ENCODE results near the gene KDM5C.
"Not testable (repeated sequence)": the region's sequence is repeated elsewhere in the genome, so short reads cannot be mapped to it uniquely, and the experiment has no call there.

KDM5C gene

DNA sequence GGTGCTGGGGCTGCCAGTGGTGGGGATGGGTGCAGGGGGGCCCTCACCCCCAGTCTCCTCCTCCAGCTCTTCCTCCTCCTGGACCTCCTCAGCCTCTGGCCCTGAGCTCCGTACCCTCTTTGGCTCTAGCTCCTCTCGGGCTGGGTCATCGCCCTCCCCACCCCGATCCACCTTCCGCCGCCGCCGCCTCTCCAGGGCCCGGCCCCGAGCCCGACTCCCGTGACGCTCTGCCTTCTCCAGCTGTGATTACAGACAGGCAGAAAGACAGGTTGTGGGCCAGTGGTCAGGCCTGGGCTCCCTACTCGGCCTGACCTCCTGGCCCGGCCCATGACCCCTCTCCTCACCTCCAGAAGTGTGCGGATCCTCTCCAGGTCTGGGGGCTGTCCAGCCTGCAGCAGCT lies 31.9 kb downstream of the KDM5C start:
- H3K9me3 ChIP-seq (ENCODE audit: control insufficient read depth, insufficient read depth, low read length) = no peaks in the 10 kb centered on the region
- H3K36me3 ChIP-seq (ENCODE audit: control insufficient read depth, insufficient read depth, low read length) = peaks cover 57% of the 10 kb centered on the region
- no peak overlapping the region for H3K9ac ChIP-seq (ENCODE audit: low read depth, low read length)
- no peaks in the 10 kb centered on the region for H3K27me3 ChIP-seq (ENCODE audit: control insufficient read depth, insufficient read depth, low read length)
- H3K27ac ChIP-seq (ENCODE audit: low read depth, low read length) = no peak overlapping the region
- no peaks in the 10 kb centered on the region for H3K4me1 ChIP-seq (ENCODE audit: control insufficient read depth, insufficient read depth, low read length)
- no peak overlapping the region for H3K4me3 ChIP-seq (ENCODE audit: low read depth, low read length)

DNA sequence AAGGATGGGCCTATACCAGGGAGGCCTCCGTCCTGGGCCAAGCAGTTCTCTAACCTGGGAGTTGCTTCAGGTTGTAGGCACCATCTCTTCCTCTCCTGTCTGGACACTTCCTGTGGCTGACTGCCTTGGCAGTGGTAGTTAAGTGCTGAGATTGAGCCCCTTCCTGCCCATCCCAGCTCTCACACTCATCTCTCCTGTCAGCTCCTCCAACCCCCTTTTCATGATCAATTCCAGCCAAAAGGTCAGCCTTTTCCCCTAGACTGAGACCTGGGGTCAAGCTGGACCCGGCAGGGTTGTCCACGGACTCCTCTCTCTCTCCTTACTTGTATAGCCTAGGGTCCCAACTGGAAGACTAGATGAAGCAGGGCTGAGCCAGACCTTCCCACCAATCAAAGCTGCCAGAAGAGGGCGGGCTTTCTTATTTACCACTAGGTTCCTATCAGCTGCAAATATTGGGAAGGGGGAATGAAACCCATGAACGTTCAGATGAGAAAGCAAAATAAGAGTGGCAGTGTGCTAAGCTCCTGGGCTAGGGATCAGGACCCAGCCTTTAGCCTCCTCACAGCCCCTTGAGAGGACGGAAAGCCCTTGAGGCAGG lies 34.5 kb downstream of the KDM5C start:
- H3K9me3 ChIP-seq (ENCODE audit: control insufficient read depth, insufficient read depth, low read length) = no peaks in the 10 kb centered on the region; the same call in 1 of the 2 replicates
- H3K27me3 ChIP-seq (ENCODE audit: control insufficient read depth, insufficient read depth, low read length) = no peaks in the 10 kb centered on the region
- H3K27ac ChIP-seq (ENCODE audit: low read depth, low read length) = no peak overlapping the region
- peaks cover 31% of the 10 kb centered on the region for H3K36me3 ChIP-seq (ENCODE audit: control insufficient read depth, insufficient read depth, low read length)
- no peak overlapping the region for H3K9ac ChIP-seq (ENCODE audit: low read depth, low read length)
- H3K4me3 ChIP-seq (ENCODE audit: low read depth, low read length) = no peak overlapping the region
- no peaks in the 10 kb centered on the region for H3K4me1 ChIP-seq (ENCODE audit: control insufficient read depth, insufficient read depth, low read length)

DNA sequence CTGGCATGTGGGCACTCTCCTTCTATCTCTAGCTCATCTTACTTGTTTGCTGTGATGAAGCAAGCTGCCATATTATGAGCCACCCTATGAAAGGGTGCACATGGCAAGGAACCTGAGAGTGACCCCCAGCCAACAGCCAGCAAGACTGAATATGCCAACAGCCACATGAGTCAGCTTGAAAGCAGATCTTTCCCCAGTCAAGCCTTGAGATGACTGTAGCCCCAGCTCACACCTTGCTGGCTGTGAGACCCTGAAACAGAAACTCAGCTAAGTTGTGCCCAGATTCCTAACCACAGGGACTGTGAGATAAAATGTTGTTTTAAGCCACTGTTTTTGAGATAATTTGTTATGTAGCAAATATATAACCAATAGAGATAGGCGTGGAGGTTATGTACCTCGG lies 36.2 kb downstream of the KDM5C start:
- H3K4me1 ChIP-seq (ENCODE audit: control insufficient read depth, insufficient read depth, low read length) = no peaks in the 10 kb centered on the region
- no peak overlapping the region for H3K9ac ChIP-seq (ENCODE audit: low read depth, low read length)
- no peak overlapping the region for H3K27ac ChIP-seq (ENCODE audit: low read depth, low read length)
- H3K4me3 ChIP-seq (ENCODE audit: low read depth, low read length) = no peak overlapping the region
- no peaks in the 10 kb centered on the region for H3K27me3 ChIP-seq (ENCODE audit: control insufficient read depth, insufficient read depth, low read length)
- H3K9me3 ChIP-seq (ENCODE audit: control insufficient read depth, insufficient read depth, low read length) = no peaks in the 10 kb centered on the region; the same call in 1 of the 2 replicates
- H3K36me3 ChIP-seq (ENCODE audit: control insufficient read depth, insufficient read depth, low read length) = peaks cover 14% of the 10 kb centered on the region

DNA sequence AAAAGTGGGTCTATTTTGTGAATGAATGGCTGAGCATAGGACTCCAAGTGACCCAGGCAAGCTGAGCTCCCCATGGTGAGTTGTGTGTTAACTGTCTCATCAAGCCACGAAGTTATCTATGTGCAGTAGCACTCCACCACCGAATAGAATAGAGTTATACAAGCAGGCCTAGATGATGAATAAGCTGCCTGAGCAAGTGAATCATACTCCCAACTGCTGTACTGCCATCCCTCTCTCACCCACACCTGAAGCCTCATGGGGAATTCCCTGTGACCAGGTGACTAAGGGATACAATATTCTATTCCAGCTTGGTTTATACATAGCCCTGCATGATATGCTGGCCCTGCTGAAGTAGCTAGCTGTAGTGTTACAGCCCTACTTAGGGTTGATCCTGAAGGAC lies 38.7 kb downstream of the KDM5C start:
- Histone ChIP-seq H3K9ac (ENCODE audit: low read depth, low read length) (no peak overlapping the region), H3K27ac (ENCODE audit: low read depth, low read length) (no peak overlapping the region), H3K4me3 (ENCODE audit: low read depth, low read length) (no peak overlapping the region), H3K9me3 (ENCODE audit: control insufficient read depth, insufficient read depth, low read length) (peaks cover under 1% of the 10 kb centered on the region), H3K36me3 (ENCODE audit: control insufficient read depth, insufficient read depth, low read length) (no peaks in the 10 kb centered on the region), H3K4me1 (ENCODE audit: control insufficient read depth, insufficient read depth, low read length) (no peaks in the 10 kb centered on the region), H3K27me3 (ENCODE audit: control insufficient read depth, insufficient read depth, low read length) (no peaks in the 10 kb centered on the region)

DNA sequence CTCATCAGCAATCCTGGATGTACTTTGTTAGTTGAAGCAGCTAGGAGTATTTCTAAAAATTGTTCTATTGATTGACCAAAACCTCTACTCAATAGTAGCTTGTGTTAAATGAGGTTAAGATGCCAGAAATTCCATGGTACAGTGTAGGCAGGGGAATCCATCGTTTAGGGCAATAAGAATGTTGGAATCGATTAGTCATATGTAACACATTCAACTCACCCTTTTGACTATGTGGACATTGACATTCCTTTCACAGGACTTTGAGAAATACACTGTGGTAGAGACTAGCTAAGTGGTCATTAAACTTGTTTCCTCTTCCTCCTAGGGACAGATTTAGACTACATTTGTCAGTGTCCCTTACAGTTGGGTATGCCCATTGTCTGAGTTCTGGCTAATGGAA lies 40.2 kb downstream of the KDM5C start:
- Histone ChIP-seq H3K4me1 (ENCODE audit: control insufficient read depth, insufficient read depth, low read length) (no peaks in the 10 kb centered on the region), H3K27me3 (ENCODE audit: control insufficient read depth, insufficient read depth, low read length) (no peaks in the 10 kb centered on the region), H3K9me3 (ENCODE audit: control insufficient read depth, insufficient read depth, low read length) (peaks cover 4% of the 10 kb centered on the region), H3K9ac (ENCODE audit: low read depth, low read length) (no peak overlapping the region), H3K4me3 (ENCODE audit: low read depth, low read length) (no peak overlapping the region), H3K27ac (ENCODE audit: low read depth, low read length) (no peak overlapping the region), H3K36me3 (ENCODE audit: control insufficient read depth, insufficient read depth, low read length) (no peaks in the 10 kb centered on the region)

DNA sequence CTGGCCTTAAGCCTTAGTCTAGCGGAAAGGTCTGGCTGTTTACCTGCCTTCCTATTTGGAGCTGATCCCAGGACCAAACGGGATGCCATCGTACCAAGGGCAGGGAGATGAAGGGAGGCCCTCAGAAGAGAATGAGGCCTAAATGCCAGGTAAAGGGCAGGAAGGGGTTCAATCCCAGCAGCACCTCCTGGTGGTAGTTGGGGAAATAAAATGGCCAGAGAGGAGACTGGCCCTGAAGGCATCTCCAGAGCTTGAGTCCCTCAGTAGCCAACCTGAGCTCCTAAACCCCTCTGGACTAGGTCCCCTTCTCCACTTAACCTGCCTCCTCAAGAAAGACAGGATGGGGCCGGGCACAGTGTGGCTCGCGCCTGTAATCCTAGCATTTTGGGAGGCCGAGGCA lies 53.7 kb downstream of the KDM5C start:
- H3K27ac ChIP-seq (ENCODE audit: low read depth, low read length) = no peak overlapping the region

DNA sequence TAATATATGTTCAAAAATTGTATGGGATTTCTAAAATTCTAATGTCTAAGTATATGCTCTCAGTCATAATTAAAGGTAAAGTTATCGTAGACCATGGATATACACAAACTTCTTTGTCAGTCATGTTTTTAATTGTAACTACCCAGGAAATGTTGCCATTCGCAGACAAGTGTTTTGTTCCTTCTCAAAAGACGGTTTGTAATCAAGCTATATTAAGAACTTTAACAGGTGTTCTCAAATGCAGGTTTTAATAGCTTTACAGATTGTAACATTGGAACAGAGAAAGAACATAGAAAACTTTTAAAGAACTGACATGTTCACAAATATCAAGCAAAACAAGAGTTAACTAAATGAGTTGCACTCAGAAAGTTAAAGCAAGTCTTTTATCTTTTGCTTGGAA lies 58.9 kb downstream of the KDM5C start:
- no peak overlapping the region for H3K9ac ChIP-seq (ENCODE audit: low read depth, low read length)
- H3K4me1 ChIP-seq (ENCODE audit: control insufficient read depth, insufficient read depth, low read length) = 0 out of 2 replicates have a peak, but pooled peaks cover 4% of the 10 kb centered on the region
- H3K27me3 ChIP-seq (ENCODE audit: control insufficient read depth, insufficient read depth, low read length) = no peaks in the 10 kb centered on the region
- H3K27ac ChIP-seq (ENCODE audit: low read depth, low read length) = no peak overlapping the region
- H3K36me3 ChIP-seq (ENCODE audit: control insufficient read depth, insufficient read depth, low read length) = no peaks in the 10 kb centered on the region
- H3K4me3 ChIP-seq (ENCODE audit: low read depth, low read length) = no peak overlapping the region
- peaks cover 13% of the 10 kb centered on the region for H3K9me3 ChIP-seq (ENCODE audit: control insufficient read depth, insufficient read depth, low read length)

More for the DNA sequence above, 53.7 kb downstream of the KDM5C start:
- Histone ChIP-seq H3K4me1 (ENCODE audit: control insufficient read depth, insufficient read depth, low read length) (no peaks in the 10 kb centered on the region), H3K36me3 (ENCODE audit: control insufficient read depth, insufficient read depth, low read length) (no peaks in the 10 kb centered on the region), H3K9me3 (ENCODE audit: control insufficient read depth, insufficient read depth, low read length) (peaks cover 15% of the 10 kb centered on the region), H3K4me3 (ENCODE audit: low read depth, low read length) (no peak overlapping the region), H3K9ac (ENCODE audit: low read depth, low read length) (no peak overlapping the region), H3K27me3 (ENCODE audit: control insufficient read depth, insufficient read depth, low read length) (no peaks in the 10 kb centered on the region)

DNA sequence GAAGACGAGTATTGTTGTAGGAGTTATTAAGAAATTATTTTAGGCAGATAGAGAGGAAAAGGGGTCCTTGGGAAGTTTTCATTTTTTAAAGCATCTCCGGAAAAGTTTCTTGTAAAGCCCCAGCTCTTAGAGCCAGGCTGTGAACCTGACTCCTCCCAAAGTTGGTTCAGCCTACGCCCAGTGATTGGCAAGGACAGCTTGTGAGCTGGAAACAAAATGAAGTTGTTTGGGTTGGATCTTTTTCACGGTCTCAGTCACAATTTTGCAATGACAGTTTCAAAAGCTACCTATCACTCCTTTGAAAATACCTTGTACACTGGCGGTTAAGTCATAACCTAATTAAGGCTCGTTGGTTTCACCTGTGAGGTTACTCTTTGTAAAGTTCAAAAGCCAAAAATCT lies 60.4 kb downstream of the KDM5C start:
- H3K9ac ChIP-seq (ENCODE audit: low read depth, low read length); H3K4me3 ChIP-seq (ENCODE audit: low read depth, low read length); H3K4me1 ChIP-seq (ENCODE audit: control insufficient read depth, insufficient read depth, low read length); H3K27me3 ChIP-seq (ENCODE audit: control insufficient read depth, insufficient read depth, low read length); H3K27ac ChIP-seq (ENCODE audit: low read depth, low read length); H3K36me3 ChIP-seq (ENCODE audit: control insufficient read depth, insufficient read depth, low read length): not testable (repeated sequence)
- H3K9me3 ChIP-seq (ENCODE audit: control insufficient read depth, insufficient read depth, low read length) = peaks cover 13% of the 10 kb centered on the region; the same call in 1 of the 2 replicates

DNA sequence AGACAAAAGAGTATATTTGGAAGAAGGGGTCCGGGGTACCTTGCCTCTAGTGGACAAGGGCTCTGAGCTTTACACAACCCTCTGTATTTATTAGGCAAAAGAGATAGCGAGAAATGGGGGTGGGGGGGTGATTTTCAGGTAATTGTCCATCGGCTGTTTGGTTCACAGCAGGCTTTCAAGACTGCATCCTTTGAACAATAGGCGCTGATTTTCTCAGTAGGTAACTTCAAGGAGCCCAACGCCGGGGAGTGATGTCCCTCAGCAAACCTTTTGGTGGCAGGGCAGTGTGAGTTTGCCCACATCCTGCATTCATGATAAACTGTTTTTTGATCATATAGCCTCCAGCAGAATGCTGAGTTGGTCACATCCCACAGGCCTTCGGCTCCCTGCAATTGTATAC lies 61.6 kb downstream of the KDM5C start:
- Histone ChIP-seq H3K9me3 (ENCODE audit: control insufficient read depth, insufficient read depth, low read length) (peaks cover 16% of the 10 kb centered on the region; the same call in 1 of the 2 replicates), H3K9ac (ENCODE audit: low read depth, low read length) (no peak overlapping the region), H3K27ac (ENCODE audit: low read depth, low read length) (no peak overlapping the region), H3K4me3 (ENCODE audit: low read depth, low read length) (no peak overlapping the region), H3K36me3 (ENCODE audit: control insufficient read depth, insufficient read depth, low read length) (no peaks in the 10 kb centered on the region), H3K4me1 (ENCODE audit: control insufficient read depth, insufficient read depth, low read length) (0 out of 2 replicates have a peak, but pooled peaks cover 4% of the 10 kb centered on the region), H3K27me3 (ENCODE audit: control insufficient read depth, insufficient read depth, low read length) (no peaks in the 10 kb centered on the region)

DNA sequence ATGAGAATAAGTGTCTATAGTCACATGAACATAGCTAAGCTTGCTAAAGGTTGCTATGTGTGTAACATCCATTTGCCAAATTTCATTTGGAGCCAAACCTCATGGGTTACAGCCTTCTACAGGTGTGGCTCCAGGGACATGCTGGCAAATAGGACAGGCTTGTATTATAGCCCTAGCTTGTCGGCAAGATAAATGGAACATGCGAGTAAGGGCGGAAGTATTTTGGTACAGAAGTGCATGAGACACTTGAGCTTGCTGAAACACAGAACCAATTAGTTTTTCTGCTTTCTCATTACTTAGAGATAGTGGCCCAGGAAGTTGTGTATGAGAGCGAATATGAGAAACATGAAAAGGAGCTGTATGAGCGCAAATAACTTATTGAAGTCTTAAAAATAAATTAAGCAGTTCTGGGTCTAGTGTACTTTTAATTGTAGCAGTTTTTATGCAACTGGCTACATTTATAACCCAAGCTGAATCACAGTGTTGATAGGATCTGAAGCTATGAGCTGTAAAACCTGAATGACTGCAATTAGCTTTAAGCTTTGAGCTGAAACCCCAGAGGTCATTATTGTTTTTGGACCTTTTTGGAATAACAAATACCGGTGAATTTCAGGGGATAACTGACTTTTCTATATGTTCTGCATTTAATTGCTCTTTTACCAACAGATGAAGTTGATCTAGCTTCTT lies 64.6 kb downstream of the KDM5C start:
- no peak overlapping the region for H3K4me3 ChIP-seq (ENCODE audit: low read depth, low read length)
- H3K4me1 ChIP-seq (ENCODE audit: control insufficient read depth, insufficient read depth, low read length) = 0 out of 2 replicates have a peak, but pooled peaks cover 4% of the 10 kb centered on the region
- H3K27me3 ChIP-seq (ENCODE audit: control insufficient read depth, insufficient read depth, low read length) = no peaks in the 10 kb centered on the region
- peaks cover 27% of the 10 kb centered on the region for H3K9me3 ChIP-seq (ENCODE audit: control insufficient read depth, insufficient read depth, low read length)
- H3K36me3 ChIP-seq (ENCODE audit: control insufficient read depth, insufficient read depth, low read length) = no peaks in the 10 kb centered on the region
- H3K27ac ChIP-seq (ENCODE audit: low read depth, low read length) = no peak overlapping the region
- no peak overlapping the region for H3K9ac ChIP-seq (ENCODE audit: low read depth, low read length)

DNA sequence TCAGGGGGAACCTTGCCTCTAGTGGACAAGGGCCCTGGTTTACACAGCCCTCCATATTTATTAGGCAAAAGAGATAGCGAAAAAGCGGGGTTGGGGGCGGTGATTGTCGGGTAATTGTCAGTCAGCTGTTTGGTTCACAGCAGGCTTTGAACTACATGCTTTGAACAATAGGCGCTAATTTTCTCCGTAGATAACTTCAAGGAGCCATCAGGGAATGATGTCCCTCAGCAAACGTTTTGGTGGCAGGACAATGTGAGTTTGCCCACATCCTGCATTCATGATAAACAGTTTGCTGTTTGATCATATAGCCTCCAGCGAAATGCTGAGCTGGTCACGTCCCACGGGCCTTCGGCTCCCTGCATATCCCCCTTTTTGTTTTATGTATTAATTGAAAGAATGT lies 65.8 kb downstream of the KDM5C start:
- H3K4me1 ChIP-seq (ENCODE audit: control insufficient read depth, insufficient read depth, low read length) = 0 out of 2 replicates have a peak, but pooled peaks cover 4% of the 10 kb centered on the region
- no peak overlapping the region for H3K9ac ChIP-seq (ENCODE audit: low read depth, low read length)
- H3K4me3 ChIP-seq (ENCODE audit: low read depth, low read length) = no peak overlapping the region
- peaks cover 31% of the 10 kb centered on the region for H3K9me3 ChIP-seq (ENCODE audit: control insufficient read depth, insufficient read depth, low read length)
- no peaks in the 10 kb centered on the region for H3K27me3 ChIP-seq (ENCODE audit: control insufficient read depth, insufficient read depth, low read length)
- no peak overlapping the region for H3K27ac ChIP-seq (ENCODE audit: low read depth, low read length)
- H3K36me3 ChIP-seq (ENCODE audit: control insufficient read depth, insufficient read depth, low read length) = no peaks in the 10 kb centered on the region
